Endothelial cell of umbilical vein (primary cell): ENCODE measurements around the gene JUND. TPM values are rescaled to one million over a fixed set of nuclear protein-coding genes. Genes with fewer than 3 reads are reported as not detected.

Experiments
- BruUV-seq: library from RNA; stranded (reverse); fragments of 400-500 nt; replicated peaks from 2 replicates; lab custom pipeline; 2021; lab: Mats Ljungman, UMichigan
- CTCF ChIA-PET: fragments of 300-600, 350-600 bp; sonication (Branson Sonifier 250); formaldehyde crosslinking; loops from one replicate; lab custom pipeline; 2021; ENCODE audit warnings: antibody characterized with exemption, inconsistent platforms; lab: Charles Lee
- POLR2A ChIA-PET: fragments of 300-600, 350-600 bp; sonication (Branson Sonifier 250); formaldehyde crosslinking; loops from one replicate; lab custom pipeline; 2021; ENCODE audit warnings: antibody characterized with exemption, inconsistent platforms; lab: Charles Lee
- DNase-seq: peaks from one replicate; pipeline ENCODE4 v3.0.0-alpha.2; 2011; ENCODE audit warnings: low read depth, low spot score
- FAIRE-seq: peaks from 2 replicates; lab custom pipeline; 2011; peaks lifted over from hg19 to GRCh38; lab: Jason Lieb, UNC
- H2AFZ ChIP-seq: 2 replicates; pipeline ENCODE4 v1.6.0; 2012; ENCODE audit warnings: low read depth, low read length, control low read depth, inconsistent platforms
- H3K27ac ChIP-seq: 2 replicates; pipeline ENCODE4 v1.5.1; 2011; ENCODE audit warnings: low read depth, mild to moderate bottlenecking, control low read depth, low read length, moderate library complexity; ENCODE audit not compliant: insufficient read depth
- H3K27me3 ChIP-seq, 2 experiments: 2 replicates each; pipeline versions ENCODE4 v1.6.0 to v1.6.1; 2011; ENCODE audit warnings: low read length in 2 of 2, mixed read lengths in 1 of 2; ENCODE audit not compliant: control insufficient read depth in 2 of 2, insufficient read depth in 2 of 2
- H3K36me3 ChIP-seq, 2 experiments: 2 replicates in 1 of 2; 3 replicates in 1 of 2; pipeline ENCODE4 v1.5.1; 2011; ENCODE audit warnings: low read length in 2 of 2, mild to moderate bottlenecking in 1 of 2, moderate library complexity in 1 of 2; ENCODE audit not compliant: control insufficient read depth in 2 of 2, insufficient read depth in 2 of 2; ENCODE audit errors: extremely low read depth in 1 of 2
- H3K4me1 ChIP-seq: 3 replicates; pipeline ENCODE4 v1.5.1; 2011; ENCODE audit warnings: mild to moderate bottlenecking, low read length; ENCODE audit not compliant: control insufficient read depth, insufficient read depth; ENCODE audit errors: extremely low read depth
- H3K4me2 ChIP-seq: 2 replicates; pipeline ENCODE4 v1.6.1; 2011; ENCODE audit warnings: low read length, control low read depth, mixed read lengths; ENCODE audit not compliant: insufficient read depth
- H3K4me3 ChIP-seq, 3 experiments: fragments of 200-600 bp in 1 of 3; sonication (generic), shearing (Covaris generic) in 1 of 3; replicated peaks in 1 of 3; 2 replicates each; pipeline ENCODE4 v1.5.1; 2011 to 2016; ENCODE audit warnings: control low read depth in 3 of 3, low read length in 3 of 3, mild to moderate bottlenecking in 2 of 3, inconsistent platforms in 1 of 3, low read depth in 1 of 3, moderate library complexity in 1 of 3; ENCODE audit not compliant: insufficient read depth in 1 of 3
- H3K79me2 ChIP-seq: 2 replicates; pipeline ENCODE4 v1.6.0; 2012; ENCODE audit warnings: low read length, inconsistent platforms; ENCODE audit not compliant: control insufficient read depth, insufficient read depth
- H3K9ac ChIP-seq: replicated peaks from 2 replicates; pipeline ENCODE3; 2011; ENCODE audit warnings: low read length, control low read depth; ENCODE audit not compliant: insufficient read depth; ENCODE audit errors: extremely low read depth
- H3K9me1 ChIP-seq: replicated peaks from 3 replicates; pipeline ENCODE4 v1.6.0; 2011; ENCODE audit warnings: mild to moderate bottlenecking, low read length; ENCODE audit not compliant: control insufficient read depth, insufficient read depth; ENCODE audit errors: extremely low read depth
- H3K9me3 ChIP-seq: replicated peaks from 2 replicates; pipeline ENCODE4 v1.5.1; 2012; ENCODE audit warnings: low read length, inconsistent platforms; ENCODE audit not compliant: control insufficient read depth, insufficient read depth
- H4K20me1 ChIP-seq: replicated peaks from 2 replicates; pipeline ENCODE3; 2011; ENCODE audit warnings: mild to moderate bottlenecking, low read length; ENCODE audit not compliant: control insufficient read depth, insufficient read depth; ENCODE audit errors: extremely low read depth
- CTCF ChIP-seq, 2 donors: IDR thresholded peaks; 1 replicate in 1 of 2; 2 replicates in 1 of 2; pipeline ENCODE4 v1.5.1; 2011; ENCODE audit warnings: low read length in 2 of 2, mild to moderate bottlenecking in 2 of 2, moderate library complexity in 2 of 2, control low read depth in 1 of 2, inconsistent platforms in 1 of 2, low read depth in 1 of 2; ENCODE audit not compliant: insufficient read depth in 1 of 2; ENCODE audit errors: extremely low read depth in 1 of 2
- EZH2 ChIP-seq: IDR thresholded peaks from 2 replicates; pipeline ENCODE4 v1.6.1; 2012; ENCODE audit warnings: borderline replicate concordance, low read depth, mild to moderate bottlenecking, moderate library complexity, low read length, inconsistent platforms; ENCODE audit not compliant: severe bottlenecking
- FOS ChIP-seq: IDR thresholded peaks from 2 replicates; pipeline ENCODE4 v1.6.1; 2011; ENCODE audit warnings: mild to moderate bottlenecking, low read length, moderate library complexity, borderline replicate concordance; ENCODE audit not compliant: insufficient read depth
- GATA2 ChIP-seq: IDR thresholded peaks from 2 replicates; pipeline ENCODE4 v1.7.0; 2011; ENCODE audit warnings: low read depth, mild to moderate bottlenecking, moderate library complexity, mixed read lengths, low read length; ENCODE audit not compliant: insufficient read length, insufficient read depth
- JUN ChIP-seq: IDR thresholded peaks from 2 replicates; pipeline ENCODE4 v1.6.1; 2011; ENCODE audit warnings: borderline replicate concordance, low read depth; ENCODE audit not compliant: insufficient read length, insufficient read depth
- MAX ChIP-seq: IDR thresholded peaks from 2 replicates; pipeline ENCODE4 v1.6.1; 2011; ENCODE audit not compliant: insufficient read depth, insufficient read length
- MYC ChIP-seq: IDR thresholded peaks from one replicate; pipeline ENCODE4 v1.6.1; 2011; ENCODE audit warnings: mild to moderate bottlenecking, low read depth, low read length
- POLR2A ChIP-seq: IDR thresholded peaks from 2 replicates; pipeline ENCODE4 v1.6.1; 2012; ENCODE audit warnings: low read depth, mild to moderate bottlenecking, control low read depth, low read length
- POLR2AphosphoS5 ChIP-seq: IDR thresholded peaks from 2 replicates; pipeline ENCODE4 v1.6.1; 2012; ENCODE audit warnings: low read depth, mild to moderate bottlenecking, control low read depth, low read length, moderate library complexity; ENCODE audit not compliant: insufficient read depth
- dilution Hi-C: fragments of 300-500 bp; cut with MboI; formaldehyde crosslinking; loops from one replicate; pipeline ENCODE4 v1.15.0; 2019; ENCODE audit warnings: low sequenced_read_pairs; ENCODE audit not compliant: extremely low pct_ligation_motif_present
- intact Hi-C: fragments of 100-400 bp; cut with micrococcal nuclease; formaldehyde crosslinking; loops from one replicate; pipeline ENCODE4 v1.10.0; 2022
- polyA plus RNA-seq, 4 experiments: library from polyadenylated mRNA; depleted of rRNA in 3 of 4; stranded (reverse) in 3 of 4; unstranded in 1 of 4; fragments of >200 nt; gene quantifications; 2 replicates each; pipeline versions ENCODE4 v1.2.1 to v1.2.3, GENCODE V29; 2011 to 2012; ENCODE audit warnings: missing spikeins in 1 of 4
- total RNA-seq: library from RNA; stranded (reverse); gene quantifications from 2 replicates; pipeline ENCODE4 v1.2.3, GENCODE V29; 2021

Gene JUND
- total and polyA plus RNA-seq, 2 donors (not counting 3 experiments of a cell fraction or from before 2014, with no cell fraction given), result 91.4 to 130 TPM

GRCh38 chr19:18239303-18239702 is 42.1 kb downstream of the JUND start:
- no peak overlapping the region for H3K27ac ChIP-seq
- DNase-seq, result no peak
- H3K9ac ChIP-seq, result no peak overlapping the region
- ChIA-PET CTCF (interaction anchor here (1.7 to 3.5 kb wide), 4 partner anchors 13 to 126 kb away, joined by 6 to 20 read pairs (median 12); no protein-coding TSS in a partner anchor), POLR2A (interaction anchor here (1.0 kb wide), 1 partner anchor 15 kb away, joined by 3 read pairs; no protein-coding TSS in a partner anchor)
- no peaks in the 10 kb centered on the region for H3K79me2 ChIP-seq
- dilution Hi-C loops (no loop called here), intact Hi-C loops (no loop called here)
- TF ChIP-seq POLR2AphosphoS5, result no peak
- TF ChIP-seq MYC, result peak; percentile 38
- TF ChIP-seq POLR2A, result no peak
- no peak for TF ChIP-seq CTCF (IDR thresholded peaks at IDR 0.05; ENCODE audit: extremely low read depth in 1 of 2, insufficient read depth in 1 of 2, low read depth in 1 of 2, low read length in 2 of 2)
- no peak for TF ChIP-seq GATA2
- TF ChIP-seq FOS, result no peak
- TF ChIP-seq JUN, result no peak
- peak; percentile 71 for TF ChIP-seq MAX
- TF ChIP-seq EZH2, result no peak
- no peak overlapping the region for H3K4me3 ChIP-seq
- H3K27me3 ChIP-seq, result no peaks in the 10 kb centered on the region
- H3K9me1 ChIP-seq, result no peaks in the 10 kb centered on the region
- no peak for FAIRE-seq
- no peaks in the 10 kb centered on the region for H4K20me1 ChIP-seq
- H3K4me1 ChIP-seq, result no peaks in the 10 kb centered on the region
- no peak overlapping the region for H3K4me2 ChIP-seq
- BruUV-seq, result no TSS peak
- H3K9me3 ChIP-seq, result no peaks in the 10 kb centered on the region
- H2AFZ ChIP-seq, result no peak overlapping the region
- H3K36me3 ChIP-seq, result no peaks in the 10 kb centered on the region
